GM23338 (cell line): Measurements from ENCODE around the gene PEX10. TPM values are rescaled to one million over a fixed set of nuclear protein-coding genes. Genes with fewer than 3 reads are reported as not detected.

Source experiments
- CREB1 ChIP-seq: fragments of 250-450 bp; sonication (Bioruptor Pico); IDR thresholded peaks from 2 replicates; pipeline ENCODE4 v1.5.0; 2020; ENCODE audit warnings: low read depth, mild to moderate bottlenecking, moderate library complexity
- EZH2 ChIP-seq: fragments of 200-600 bp; sonication (generic); IDR thresholded peaks from one replicate; pipeline ENCODE4 v1.8.0; 2017; ENCODE audit warnings: antibody characterized with exemption, mild to moderate bottlenecking, low read depth; ENCODE audit not compliant: unreplicated experiment
- NANOG ChIP-seq: IDR thresholded peaks from 2 replicates; pipeline ENCODE4 v1.6.1; 2016; ENCODE audit warnings: antibody characterized with exemption, borderline replicate concordance
- polyA plus RNA-seq: library from polyadenylated mRNA; unstranded; fragments of >200 nt; fragmentation: Nextera tagmentation; extraction: Ambion mirVana; gene quantifications from 2 replicates; pipeline ENCODE4 v1.2.1, GENCODE V29; 2016
- total RNA-seq: library from RNA; depleted of rRNA; stranded (reverse); fragments of >200 nt; shearing (Covaris generic); gene quantifications from 2 replicates; pipeline ENCODE4 v1.2.3, GENCODE V29; 2014
- TF ChIP-seq, protein P1 (sequence below): fragments of 250-450 bp; sonication (Bioruptor Pico); IDR thresholded peaks from 2 replicates; pipeline ENCODE4 v1.5.0; 2020; ENCODE audit warnings: mild to moderate bottlenecking, moderate library complexity
- TF ChIP-seq, protein P2 (sequence below), 2 experiments: fragments of 200-600 bp in 1 of 2; sonication (generic) in 1 of 2; conservative IDR thresholded peaks; 2 replicates each; pipeline versions ENCODE4 v1.5.1 to v1.6.1; 2016 to 2017; ENCODE audit warnings: antibody characterized with exemption in 2 of 2, low read depth in 2 of 2, mild to moderate bottlenecking in 2 of 2, moderate library complexity in 1 of 2
- TF ChIP-seq, protein P3 (sequence below): IDR thresholded peaks from 2 replicates; pipeline ENCODE4 v1.6.1; 2016; ENCODE audit warnings: antibody characterized with exemption

PEX10 gene
- total and polyA plus RNA-seq, 2 experiments from 2014 or later = 15.0 to 53.9 TPM

DNA sequence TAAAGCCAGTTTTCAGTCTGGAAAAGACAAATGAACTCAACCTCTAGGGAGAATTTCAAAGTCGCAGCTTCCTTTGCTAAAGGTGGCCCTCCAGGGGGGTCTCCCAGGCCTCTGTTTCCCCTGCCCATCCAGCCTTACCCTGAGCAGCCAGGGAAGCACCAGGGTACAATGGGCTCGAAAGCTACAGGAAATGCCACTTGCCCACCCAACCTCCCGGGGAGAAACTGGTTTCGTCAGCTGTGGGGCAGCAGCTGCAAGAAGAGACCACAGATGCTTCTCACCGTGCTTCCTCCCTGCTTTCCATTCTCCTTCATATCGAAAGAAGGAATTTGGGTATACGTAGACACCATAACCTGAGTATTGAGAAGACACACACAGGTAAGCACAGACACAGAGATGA is 22.7 kb downstream of the PEX10 start (continued):
- TF ChIP-seq, protein P1, sequence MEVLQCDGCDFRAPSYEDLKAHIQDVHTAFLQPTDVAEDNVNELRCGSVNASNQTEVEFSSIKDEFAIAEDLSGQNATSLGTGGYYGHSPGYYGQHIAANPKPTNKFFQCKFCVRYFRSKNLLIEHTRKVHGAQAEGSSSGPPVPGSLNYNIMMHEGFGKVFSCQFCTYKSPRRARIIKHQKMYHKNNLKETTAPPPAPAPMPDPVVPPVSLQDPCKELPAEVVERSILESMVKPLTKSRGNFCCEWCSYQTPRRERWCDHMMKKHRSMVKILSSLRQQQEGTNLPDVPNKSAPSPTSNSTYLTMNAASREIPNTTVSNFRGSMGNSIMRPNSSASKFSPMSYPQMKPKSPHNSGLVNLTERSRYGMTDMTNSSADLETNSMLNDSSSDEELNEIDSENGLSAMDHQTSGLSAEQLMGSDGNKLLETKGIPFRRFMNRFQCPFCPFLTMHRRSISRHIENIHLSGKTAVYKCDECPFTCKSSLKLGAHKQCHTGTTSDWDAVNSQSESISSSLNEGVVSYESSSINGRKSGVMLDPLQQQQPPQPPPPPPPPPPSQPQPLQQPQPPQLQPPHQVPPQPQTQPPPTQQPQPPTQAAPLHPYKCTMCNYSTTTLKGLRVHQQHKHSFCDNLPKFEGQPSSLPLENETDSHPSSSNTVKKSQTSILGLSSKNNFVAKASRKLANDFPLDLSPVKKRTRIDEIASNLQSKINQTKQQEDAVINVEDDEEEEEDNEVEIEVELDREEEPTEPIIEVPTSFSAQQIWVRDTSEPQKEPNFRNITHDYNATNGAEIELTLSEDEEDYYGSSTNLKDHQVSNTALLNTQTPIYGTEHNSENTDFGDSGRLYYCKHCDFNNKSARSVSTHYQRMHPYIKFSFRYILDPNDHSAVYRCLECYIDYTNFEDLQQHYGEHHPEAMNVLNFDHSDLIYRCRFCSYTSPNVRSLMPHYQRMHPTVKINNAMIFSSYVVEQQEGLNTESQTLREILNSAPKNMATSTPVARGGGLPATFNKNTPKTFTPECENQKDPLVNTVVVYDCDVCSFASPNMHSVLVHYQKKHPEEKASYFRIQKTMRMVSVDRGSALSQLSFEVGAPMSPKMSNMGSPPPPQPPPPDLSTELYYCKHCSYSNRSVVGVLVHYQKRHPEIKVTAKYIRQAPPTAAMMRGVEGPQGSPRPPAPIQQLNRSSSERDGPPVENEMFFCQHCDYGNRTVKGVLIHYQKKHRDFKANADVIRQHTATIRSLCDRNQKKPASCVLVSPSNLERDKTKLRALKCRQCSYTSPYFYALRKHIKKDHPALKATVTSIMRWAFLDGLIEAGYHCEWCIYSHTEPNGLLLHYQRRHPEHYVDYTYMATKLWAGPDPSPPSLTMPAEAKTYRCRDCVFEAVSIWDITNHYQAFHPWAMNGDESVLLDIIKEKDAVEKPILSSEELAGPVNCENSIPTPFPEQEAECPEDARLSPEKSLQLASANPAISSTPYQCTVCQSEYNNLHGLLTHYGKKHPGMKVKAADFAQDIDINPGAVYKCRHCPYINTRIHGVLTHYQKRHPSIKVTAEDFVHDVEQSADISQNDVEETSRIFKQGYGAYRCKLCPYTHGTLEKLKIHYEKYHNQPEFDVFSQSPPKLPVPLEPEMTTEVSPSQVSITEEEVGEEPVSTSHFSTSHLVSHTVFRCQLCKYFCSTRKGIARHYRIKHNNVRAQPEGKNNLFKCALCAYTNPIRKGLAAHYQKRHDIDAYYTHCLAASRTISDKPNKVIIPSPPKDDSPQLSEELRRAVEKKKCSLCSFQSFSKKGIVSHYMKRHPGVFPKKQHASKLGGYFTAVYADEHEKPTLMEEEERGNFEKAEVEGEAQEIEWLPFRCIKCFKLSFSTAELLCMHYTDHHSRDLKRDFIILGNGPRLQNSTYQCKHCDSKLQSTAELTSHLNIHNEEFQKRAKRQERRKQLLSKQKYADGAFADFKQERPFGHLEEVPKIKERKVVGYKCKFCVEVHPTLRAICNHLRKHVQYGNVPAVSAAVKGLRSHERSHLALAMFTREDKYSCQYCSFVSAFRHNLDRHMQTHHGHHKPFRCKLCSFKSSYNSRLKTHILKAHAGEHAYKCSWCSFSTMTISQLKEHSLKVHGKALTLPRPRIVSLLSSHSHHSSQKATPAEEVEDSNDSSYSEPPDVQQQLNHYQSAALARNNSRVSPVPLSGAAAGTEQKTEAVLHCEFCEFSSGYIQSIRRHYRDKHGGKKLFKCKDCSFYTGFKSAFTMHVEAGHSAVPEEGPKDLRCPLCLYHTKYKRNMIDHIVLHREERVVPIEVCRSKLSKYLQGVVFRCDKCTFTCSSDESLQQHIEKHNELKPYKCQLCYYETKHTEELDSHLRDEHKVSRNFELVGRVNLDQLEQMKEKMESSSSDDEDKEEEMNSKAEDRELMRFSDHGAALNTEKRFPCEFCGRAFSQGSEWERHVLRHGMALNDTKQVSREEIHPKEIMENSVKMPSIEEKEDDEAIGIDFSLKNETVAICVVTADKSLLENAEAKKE (CRISPR knock-in tag) = no peak
- TF ChIP-seq NANOG = no peak
- no peak for TF ChIP-seq EZH2
- TF ChIP-seq, protein P2, sequence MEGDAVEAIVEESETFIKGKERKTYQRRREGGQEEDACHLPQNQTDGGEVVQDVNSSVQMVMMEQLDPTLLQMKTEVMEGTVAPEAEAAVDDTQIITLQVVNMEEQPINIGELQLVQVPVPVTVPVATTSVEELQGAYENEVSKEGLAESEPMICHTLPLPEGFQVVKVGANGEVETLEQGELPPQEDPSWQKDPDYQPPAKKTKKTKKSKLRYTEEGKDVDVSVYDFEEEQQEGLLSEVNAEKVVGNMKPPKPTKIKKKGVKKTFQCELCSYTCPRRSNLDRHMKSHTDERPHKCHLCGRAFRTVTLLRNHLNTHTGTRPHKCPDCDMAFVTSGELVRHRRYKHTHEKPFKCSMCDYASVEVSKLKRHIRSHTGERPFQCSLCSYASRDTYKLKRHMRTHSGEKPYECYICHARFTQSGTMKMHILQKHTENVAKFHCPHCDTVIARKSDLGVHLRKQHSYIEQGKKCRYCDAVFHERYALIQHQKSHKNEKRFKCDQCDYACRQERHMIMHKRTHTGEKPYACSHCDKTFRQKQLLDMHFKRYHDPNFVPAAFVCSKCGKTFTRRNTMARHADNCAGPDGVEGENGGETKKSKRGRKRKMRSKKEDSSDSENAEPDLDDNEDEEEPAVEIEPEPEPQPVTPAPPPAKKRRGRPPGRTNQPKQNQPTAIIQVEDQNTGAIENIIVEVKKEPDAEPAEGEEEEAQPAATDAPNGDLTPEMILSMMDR (conservative IDR thresholded peaks at IDR 0.05; ENCODE audit: low read depth in 2 of 2) = no peak
- no peak for TF ChIP-seq CREB1 (CRISPR knock-in tag)
- TF ChIP-seq, protein P3, sequence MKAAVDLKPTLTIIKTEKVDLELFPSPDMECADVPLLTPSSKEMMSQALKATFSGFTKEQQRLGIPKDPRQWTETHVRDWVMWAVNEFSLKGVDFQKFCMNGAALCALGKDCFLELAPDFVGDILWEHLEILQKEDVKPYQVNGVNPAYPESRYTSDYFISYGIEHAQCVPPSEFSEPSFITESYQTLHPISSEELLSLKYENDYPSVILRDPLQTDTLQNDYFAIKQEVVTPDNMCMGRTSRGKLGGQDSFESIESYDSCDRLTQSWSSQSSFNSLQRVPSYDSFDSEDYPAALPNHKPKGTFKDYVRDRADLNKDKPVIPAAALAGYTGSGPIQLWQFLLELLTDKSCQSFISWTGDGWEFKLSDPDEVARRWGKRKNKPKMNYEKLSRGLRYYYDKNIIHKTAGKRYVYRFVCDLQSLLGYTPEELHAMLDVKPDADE = no peak
